ENCODE measurements around the gene RHBDF2. TPM values are rescaled to one million over a fixed set of nuclear protein-coding genes. Genes with fewer than 3 reads are reported as not detected.

RHBDF2 gene
- total and polyA plus RNA-seq, 2 donors (not counting 1 experiment from before 2014, with no cell fraction given), result 288 to 482 TPM

DNA sequence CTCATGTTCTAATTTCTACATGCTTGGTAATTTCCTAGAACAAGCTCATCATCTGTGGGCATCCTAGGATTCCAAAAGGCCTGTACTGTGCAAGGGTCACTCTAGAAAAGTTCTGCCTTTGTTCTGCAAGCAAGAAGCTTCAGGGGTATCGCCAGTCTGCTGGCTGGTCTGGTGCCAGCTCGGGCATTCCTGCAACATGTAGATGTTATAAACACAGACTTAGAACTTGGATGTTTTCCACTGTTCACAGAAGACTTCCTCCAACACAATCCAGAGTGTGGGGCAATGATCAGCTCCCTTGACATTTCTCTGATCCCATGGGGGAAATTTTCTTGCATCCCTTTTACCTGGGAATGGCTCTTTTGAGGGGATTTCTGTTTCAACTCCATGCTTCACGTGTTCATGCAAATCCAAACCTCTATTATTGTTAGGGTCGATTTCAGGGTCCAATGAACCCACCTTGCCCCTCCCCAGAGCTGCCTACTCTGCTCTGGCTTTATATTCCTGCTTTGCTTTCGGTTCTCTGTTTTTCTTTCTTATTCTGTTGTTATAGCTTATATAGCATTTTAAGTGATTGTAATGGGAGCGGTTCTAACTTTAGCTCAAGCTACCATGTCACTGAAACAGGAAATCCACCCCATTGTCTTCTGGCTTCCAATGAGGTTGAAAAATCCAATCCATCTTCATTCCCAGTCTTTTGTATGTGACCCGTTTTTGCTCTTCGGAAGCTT, 73.6 kb downstream of the RHBDF2 start:
- H3K79me2 ChIP-seq (ENCODE audit: control insufficient read depth, insufficient read depth, low read length), result peaks cover 71% of the 10 kb centered on the region
- ATAC-seq (ENCODE audit: low read depth) (peak; percentile 87), DNase-seq (peak; percentile 87)
- H3K4me1 ChIP-seq (ENCODE audit: control insufficient read depth in 2 of 2, insufficient read depth in 2 of 2, low read length in 2 of 2), result peaks cover 78 to 96% of the 10 kb centered on the region in 2 donors
- H3K9me3 Mint-ChIP-seq (ENCODE audit: insufficient read depth), result no peaks in the 10 kb centered on the region
- ChIA-PET POLR2A (interaction anchor here (0.6 to 1.4 kb wide), 6 partner anchors 9 to 1415 kb away, joined by 3 to 7 read pairs (median 4); partner anchors contain the start of gene MRPL58), CTCF (interaction anchor here (0.8 to 8.9 kb wide), 18 partner anchors 9 to 83 kb away, joined by 3 to 69 read pairs (median 6); partner anchors contain the start of genes AANAT and UBE2O)
- no peaks in the 10 kb centered on the region for H3K9me3 ChIP-seq (ENCODE audit: control extremely low read depth in 1 of 3, control insufficient read depth in 2 of 3, insufficient read depth in 1 of 3, low read length in 2 of 3)
- peak overlapping the region; percentile 75 to 92 for H3K27ac ChIP-seq (ENCODE audit: low read length in 2 of 2)
- peak overlapping the region; percentile 66 for H3K4me2 ChIP-seq (replicated peaks; ENCODE audit: low read depth, low read length, poor library complexity, severe bottlenecking)
- H3K4me3 Mint-ChIP-seq, result peak overlapping the region; percentile 54
- no peaks in the 10 kb centered on the region for H3K36me3 ChIP-seq (replicated peaks in 1 of 2; ENCODE audit: control extremely low read depth in 1 of 2, control insufficient read depth in 1 of 2, extremely low read depth in 1 of 2, insufficient read depth in 2 of 2, low read length in 1 of 2)
- peaks cover 3% of the 10 kb centered on the region for H4K20me1 ChIP-seq (ENCODE audit: control insufficient read depth, insufficient read depth, low read length, poor library complexity, severe bottlenecking)
- intact Hi-C loops (cut with micrococcal nuclease), result loop anchor here (1.0 kb wide), 1 partner anchor 26 kb away; the partner anchor contains the start of gene UBE2O
- H3K27me3 Mint-ChIP-seq, result no peaks in the 10 kb centered on the region
- no peak overlapping the region for H2AFZ ChIP-seq (ENCODE audit: insufficient read depth, low read depth, low read length, poor library complexity, severe bottlenecking)
- TF ChIP-seq, protein P1, sequence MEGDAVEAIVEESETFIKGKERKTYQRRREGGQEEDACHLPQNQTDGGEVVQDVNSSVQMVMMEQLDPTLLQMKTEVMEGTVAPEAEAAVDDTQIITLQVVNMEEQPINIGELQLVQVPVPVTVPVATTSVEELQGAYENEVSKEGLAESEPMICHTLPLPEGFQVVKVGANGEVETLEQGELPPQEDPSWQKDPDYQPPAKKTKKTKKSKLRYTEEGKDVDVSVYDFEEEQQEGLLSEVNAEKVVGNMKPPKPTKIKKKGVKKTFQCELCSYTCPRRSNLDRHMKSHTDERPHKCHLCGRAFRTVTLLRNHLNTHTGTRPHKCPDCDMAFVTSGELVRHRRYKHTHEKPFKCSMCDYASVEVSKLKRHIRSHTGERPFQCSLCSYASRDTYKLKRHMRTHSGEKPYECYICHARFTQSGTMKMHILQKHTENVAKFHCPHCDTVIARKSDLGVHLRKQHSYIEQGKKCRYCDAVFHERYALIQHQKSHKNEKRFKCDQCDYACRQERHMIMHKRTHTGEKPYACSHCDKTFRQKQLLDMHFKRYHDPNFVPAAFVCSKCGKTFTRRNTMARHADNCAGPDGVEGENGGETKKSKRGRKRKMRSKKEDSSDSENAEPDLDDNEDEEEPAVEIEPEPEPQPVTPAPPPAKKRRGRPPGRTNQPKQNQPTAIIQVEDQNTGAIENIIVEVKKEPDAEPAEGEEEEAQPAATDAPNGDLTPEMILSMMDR (IDR thresholded peaks at IDR 0.05), result no peak
- TF ChIP-seq EZH2 (IDR thresholded peaks at IDR 0.05; ENCODE audit: borderline replicate concordance, insufficient read depth, low read depth, low read length, poor library complexity, severe bottlenecking), result no peak
- peak overlapping the region; percentile 12 for H3K9ac ChIP-seq (ENCODE audit: low read length)
- peak overlapping the region; percentile 93 for H3K27ac Mint-ChIP-seq
- 35% methylated on average over 4 of the region's 8 CpGs for WGBS (ENCODE audit: insufficient coverage)
- peaks cover 73% of the 10 kb centered on the region for H3K4me1 Mint-ChIP-seq
- no peaks in the 10 kb centered on the region for H3K27me3 ChIP-seq (replicated peaks in 1 of 4; ENCODE audit: control extremely low read depth in 1 of 4, control insufficient read depth in 3 of 4, insufficient read depth in 4 of 4, low read length in 3 of 4)
- peak overlapping the region; percentile 6 to 49 (median 15) for H3K4me3 ChIP-seq (ENCODE audit: control extremely low read depth in 1 of 5, extremely low read depth in 1 of 5, insufficient read depth in 1 of 5, low read depth in 2 of 5, low read length in 4 of 5)

DNA sequence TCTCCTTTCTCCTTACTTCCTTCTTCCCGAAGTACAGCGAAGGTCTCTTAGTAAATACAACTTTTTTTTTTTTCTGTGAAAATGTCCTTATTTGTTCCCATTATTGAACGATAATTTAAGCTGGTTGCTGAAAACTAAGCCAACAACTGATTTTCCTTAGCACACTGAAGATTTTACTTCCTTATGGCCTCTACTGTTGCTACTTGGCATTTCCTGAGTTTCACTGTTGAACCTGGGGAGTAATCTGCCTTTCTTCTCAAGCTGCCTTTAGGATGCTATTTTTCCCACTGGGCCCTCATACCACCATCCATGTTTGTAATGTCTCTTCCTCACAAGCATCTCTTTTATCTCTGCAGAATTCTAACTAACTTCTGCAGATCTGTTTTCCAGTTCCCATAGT, 74.4 kb downstream of the RHBDF2 start:
- Histone ChIP-seq H4K20me1 (ENCODE audit: control insufficient read depth, insufficient read depth, low read length, poor library complexity, severe bottlenecking) (peaks cover under 1% of the 10 kb centered on the region), H3K79me2 (ENCODE audit: control insufficient read depth, insufficient read depth, low read length) (peaks cover 71% of the 10 kb centered on the region), H3K27me3 (replicated peaks in 1 of 4; ENCODE audit: control extremely low read depth in 1 of 4, control insufficient read depth in 3 of 4, insufficient read depth in 4 of 4, low read length in 3 of 4) (no peaks in the 10 kb centered on the region), H3K9ac (ENCODE audit: low read length) (no peak overlapping the region), H3K4me1 (ENCODE audit: control insufficient read depth in 2 of 2, insufficient read depth in 2 of 2, low read length in 2 of 2) (peaks cover 78 to 96% of the 10 kb centered on the region in 2 donors), H3K36me3 (replicated peaks in 1 of 2; ENCODE audit: control extremely low read depth in 1 of 2, control insufficient read depth in 1 of 2, extremely low read depth in 1 of 2, insufficient read depth in 2 of 2, low read length in 1 of 2) (peaks cover 0 to 2% of the 10 kb centered on the region in 2 experiments), H3K9me3 (ENCODE audit: control extremely low read depth in 1 of 3, control insufficient read depth in 2 of 3, insufficient read depth in 1 of 3, low read length in 2 of 3) (no peaks in the 10 kb centered on the region), H3K4me3 (ENCODE audit: control extremely low read depth in 1 of 5, extremely low read depth in 1 of 5, insufficient read depth in 1 of 5, low read depth in 2 of 5, low read length in 4 of 5) (peak overlapping the region in 1 of 5 experiments; percentile 31), H2AFZ (ENCODE audit: insufficient read depth, low read depth, low read length, poor library complexity, severe bottlenecking) (no peak overlapping the region), H3K27ac (ENCODE audit: low read length in 2 of 2) (peak overlapping the region; percentile 75 to 92), H3K4me2 (replicated peaks; ENCODE audit: low read depth, low read length, poor library complexity, severe bottlenecking) (peak overlapping the region; percentile 66)
- Mint-ChIP-seq H3K4me1 (peaks cover 73% of the 10 kb centered on the region), H3K27me3 (no peaks in the 10 kb centered on the region), H3K9me3 (ENCODE audit: insufficient read depth) (no peaks in the 10 kb centered on the region), H3K4me3 (peak overlapping the region; percentile 54), H3K27ac (peak overlapping the region; percentile 93)
- ATAC-seq (ENCODE audit: low read depth), result no peak
- CTCF ChIA-PET, result interaction anchor here (1.0 to 8.9 kb wide), 14 partner anchors 9 to 84 kb away, joined by 3 to 69 read pairs (median 6); partner anchors contain the start of gene AANAT
- intact Hi-C loops (cut with micrococcal nuclease), result loop anchor here (1.0 kb wide), 1 partner anchor 26 kb away; the partner anchor contains the start of gene UBE2O
- no CpG with 5 or more reads among the region's 3 CpGs for WGBS (ENCODE audit: insufficient coverage)
- TF ChIP-seq, protein P1 (IDR thresholded peaks at IDR 0.05), result no peak
- TF ChIP-seq EZH2 (IDR thresholded peaks at IDR 0.05; ENCODE audit: borderline replicate concordance, insufficient read depth, low read depth, low read length, poor library complexity, severe bottlenecking), result no peak
- no peak for DNase-seq
- POLR2A ChIA-PET, result interaction anchor here (0.7 to 1.4 kb wide), 3 partner anchors 9 to 1414 kb away, joined by 4 read pairs; partner anchors contain the start of gene MRPL58

Data from B cell (primary cell).